Measurements from ENCODE around the gene CCDC68.

GRCh38 chr18:54981076-54981475 is 21.8 kb upstream of the CCDC68 start:
- TF ChIP-seq, protein P1, sequence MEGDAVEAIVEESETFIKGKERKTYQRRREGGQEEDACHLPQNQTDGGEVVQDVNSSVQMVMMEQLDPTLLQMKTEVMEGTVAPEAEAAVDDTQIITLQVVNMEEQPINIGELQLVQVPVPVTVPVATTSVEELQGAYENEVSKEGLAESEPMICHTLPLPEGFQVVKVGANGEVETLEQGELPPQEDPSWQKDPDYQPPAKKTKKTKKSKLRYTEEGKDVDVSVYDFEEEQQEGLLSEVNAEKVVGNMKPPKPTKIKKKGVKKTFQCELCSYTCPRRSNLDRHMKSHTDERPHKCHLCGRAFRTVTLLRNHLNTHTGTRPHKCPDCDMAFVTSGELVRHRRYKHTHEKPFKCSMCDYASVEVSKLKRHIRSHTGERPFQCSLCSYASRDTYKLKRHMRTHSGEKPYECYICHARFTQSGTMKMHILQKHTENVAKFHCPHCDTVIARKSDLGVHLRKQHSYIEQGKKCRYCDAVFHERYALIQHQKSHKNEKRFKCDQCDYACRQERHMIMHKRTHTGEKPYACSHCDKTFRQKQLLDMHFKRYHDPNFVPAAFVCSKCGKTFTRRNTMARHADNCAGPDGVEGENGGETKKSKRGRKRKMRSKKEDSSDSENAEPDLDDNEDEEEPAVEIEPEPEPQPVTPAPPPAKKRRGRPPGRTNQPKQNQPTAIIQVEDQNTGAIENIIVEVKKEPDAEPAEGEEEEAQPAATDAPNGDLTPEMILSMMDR (IDR thresholded peaks at IDR 0.05; ENCODE audit: control extremely low read depth in 1 of 3, insufficient read depth in 1 of 3, low read depth in 1 of 3, low read length in 3 of 3): no peak
- TF ChIP-seq TAF7 (optimal IDR thresholded peaks at IDR 0.05; ENCODE audit: borderline replicate concordance, low read depth, low read length) (no peak), HDAC6 (IDR thresholded peaks at IDR 0.05; ENCODE audit: low read depth, low read length) (no peak), ZNF274 (IDR thresholded peaks at IDR 0.05; ENCODE audit: borderline replicate concordance, extremely low read depth, low read length) (no peak), RNF2 (IDR thresholded peaks at IDR 0.05; ENCODE audit: borderline replicate concordance, low read depth, low read length, missing control alignments, poor library complexity, severe bottlenecking) (no peak), POLR2A (IDR thresholded peaks at IDR 0.05; ENCODE audit: control extremely low read depth in 1 of 2, low read depth in 2 of 2, low read length in 2 of 2) (no peak), EP300 (IDR thresholded peaks at IDR 0.05; ENCODE audit: borderline replicate concordance in 1 of 2, low read depth in 2 of 2, low read length in 2 of 2) (no peak), SP2 (IDR thresholded peaks at IDR 0.05; ENCODE audit: low read length) (no peak), EZH2 (IDR thresholded peaks at IDR 0.05; ENCODE audit: low read depth, low read length, severe bottlenecking) (no peak)

All from H1 (cell line).